HL-60/S4 treated with phorbol 12-myristate 13-acetate at 8.2 ng/mL for 4 days and 3 days (cell line): ENCODE results near the gene GSDMA.

Experiments used
- in situ Hi-C: fragments of 300-500 bp; cut with MboI; formaldehyde crosslinking; loops from 2 replicates; pipeline ENCODE4 v1.15.0; 2022; ENCODE audit warnings: low sequenced_read_pairs

GSDMA gene

GRCh38 chr17:40018211-40019121 is 55.7 kb downstream of the GSDMA start:
- in situ Hi-C loops, result loop anchor here (25.0 kb wide), 1 partner anchor 269 kb away; the partner anchor contains the start of gene CDC6

- in situ Hi-C loops, result loop anchor here (25.0 kb wide), 1 partner anchor 268 kb away; the partner anchor contains the start of gene CDC6
Measured at GRCh38 chr17:40019140-40019991, 56.6 kb downstream of the GSDMA start.

GRCh38 chr17:40020146-40020545 is 57.3 kb downstream of the GSDMA start:
- in situ Hi-C loops, result loop anchor here (25.0 kb wide), 1 partner anchor 267 kb away; the partner anchor contains the start of gene CDC6

- in situ Hi-C loops, result loop anchor here (25.0 kb wide), 1 partner anchor 266 kb away; the partner anchor contains the start of gene CDC6
Measured at GRCh38 chr17:40021451-40021971, 58.7 kb downstream of the GSDMA start.

- in situ Hi-C loops, result loop anchor here (25.0 kb wide), 1 partner anchor 265 kb away; the partner anchor contains the start of gene CDC6
Measured at GRCh38 chr17:40022497-40022896, 59.7 kb downstream of the GSDMA start.

GRCh38 chr17:40022961-40023541 is 60.2 kb downstream of the GSDMA start:
- in situ Hi-C loops, result loop anchor here (25.0 kb wide), 1 partner anchor 264 kb away; the partner anchor contains the start of gene CDC6

- in situ Hi-C loops, result loop anchor here (25.0 kb wide), 1 partner anchor 264 kb away; the partner anchor contains the start of gene CDC6
Measured at GRCh38 chr17:40023590-40024292, 60.9 kb downstream of the GSDMA start.

GRCh38 chr17:40024901-40025300 is 62.1 kb downstream of the GSDMA start:
- in situ Hi-C loops, result loop anchor here (25.0 kb wide), 1 partner anchor 262 kb away; the partner anchor contains the start of gene CDC6

GRCh38 chr17:40025559-40025958 is 62.8 kb downstream of the GSDMA start:
- in situ Hi-C loops, result no loop called here

GRCh38 chr17:40025991-40026815 is 63.4 kb downstream of the GSDMA start:
- in situ Hi-C loops, result no loop called here

- in situ Hi-C loops, result no loop called here
Measured at GRCh38 chr17:40026816-40027613, 64.2 kb downstream of the GSDMA start.
